Astrocyte of the cerebellum (primary cell): ENCODE data around the gene RGS19.

ENCODE experiments used
- DNase-seq: peaks from one replicate; pipeline ENCODE4 v3.0.0-alpha.2; 2011; ENCODE audit warnings: low read depth
- H3K4me3 ChIP-seq: 2 replicates; pipeline ENCODE4 v1.5.1; 2011; ENCODE audit warnings: mild to moderate bottlenecking, low read depth, low read length, moderate library complexity
- CTCF ChIP-seq: IDR thresholded peaks from 2 replicates; pipeline ENCODE4 v1.5.1; 2012; ENCODE audit warnings: low read length, low read depth, moderate library complexity, mild to moderate bottlenecking; ENCODE audit errors: missing control alignments
- in situ Hi-C: cut with HindIII; loops from 2 replicates; pipeline ENCODE4 v1.10.0; 2017; ENCODE audit warnings: low sequenced_read_pairs

Gene RGS19

GRCh38 chr20:64033981-64034493 is 45.3 kb downstream of the RGS19 start:
- TF ChIP-seq CTCF: no peak
- in situ Hi-C loops: no loop called here
- DNase-seq: no peak
- H3K4me3 ChIP-seq: no peak overlapping the region

GRCh38 chr20:64032706-64033624 is 46.4 kb downstream of the RGS19 start:
- DNase-seq: no peak
- no peak for TF ChIP-seq CTCF
- H3K4me3 ChIP-seq: no peak overlapping the region
- in situ Hi-C loops: no loop called here

- in situ Hi-C loops: no loop called here
- no peak for DNase-seq
- H3K4me3 ChIP-seq: no peak overlapping the region
- no peak for TF ChIP-seq CTCF
Measured at GRCh38 chr20:64031822-64032314, 47.5 kb downstream of the RGS19 start.

GRCh38 chr20:64030371-64031134 is 48.8 kb downstream of the RGS19 start:
- no peak for TF ChIP-seq CTCF
- no peak overlapping the region for H3K4me3 ChIP-seq
- in situ Hi-C loops: no loop called here
- DNase-seq: no peak

GRCh38 chr20:64029293-64030117 is 49.8 kb downstream of the RGS19 start:
- no peak overlapping the region for H3K4me3 ChIP-seq
- DNase-seq: no peak
- in situ Hi-C loops: no loop called here
- no peak for TF ChIP-seq CTCF

GRCh38 chr20:64027981-64028685 is 51.2 kb downstream of the RGS19 start:
- no peak for TF ChIP-seq CTCF
- in situ Hi-C loops: no loop called here
- no peak for DNase-seq

More at GRCh38 chr20:64027981-64028685, 51.2 kb downstream of the RGS19 start:
- no peak overlapping the region for H3K4me3 ChIP-seq
